ENCODE measurements around the gene WDR41.

DNA sequence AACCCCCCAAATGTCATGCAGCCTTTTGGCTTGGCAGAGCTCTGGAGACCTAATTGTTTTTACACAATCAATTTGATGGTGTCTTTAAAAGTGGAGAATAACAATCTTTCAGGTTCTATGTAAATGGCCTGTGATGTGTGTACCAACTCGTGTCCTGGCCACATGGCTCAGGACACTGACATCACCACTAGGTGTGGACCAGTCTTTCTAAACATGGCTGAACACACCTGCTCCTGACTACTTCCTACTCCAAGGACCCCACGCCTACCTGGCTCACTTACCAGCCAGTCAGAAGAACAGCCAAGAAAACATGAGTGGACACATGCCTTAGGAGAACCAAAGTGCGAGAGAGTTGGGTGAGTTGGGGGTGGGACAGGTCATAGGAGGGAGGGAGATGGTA is 71.2 kb downstream of the WDR41 start:
- TF ChIP-seq, protein P1, sequence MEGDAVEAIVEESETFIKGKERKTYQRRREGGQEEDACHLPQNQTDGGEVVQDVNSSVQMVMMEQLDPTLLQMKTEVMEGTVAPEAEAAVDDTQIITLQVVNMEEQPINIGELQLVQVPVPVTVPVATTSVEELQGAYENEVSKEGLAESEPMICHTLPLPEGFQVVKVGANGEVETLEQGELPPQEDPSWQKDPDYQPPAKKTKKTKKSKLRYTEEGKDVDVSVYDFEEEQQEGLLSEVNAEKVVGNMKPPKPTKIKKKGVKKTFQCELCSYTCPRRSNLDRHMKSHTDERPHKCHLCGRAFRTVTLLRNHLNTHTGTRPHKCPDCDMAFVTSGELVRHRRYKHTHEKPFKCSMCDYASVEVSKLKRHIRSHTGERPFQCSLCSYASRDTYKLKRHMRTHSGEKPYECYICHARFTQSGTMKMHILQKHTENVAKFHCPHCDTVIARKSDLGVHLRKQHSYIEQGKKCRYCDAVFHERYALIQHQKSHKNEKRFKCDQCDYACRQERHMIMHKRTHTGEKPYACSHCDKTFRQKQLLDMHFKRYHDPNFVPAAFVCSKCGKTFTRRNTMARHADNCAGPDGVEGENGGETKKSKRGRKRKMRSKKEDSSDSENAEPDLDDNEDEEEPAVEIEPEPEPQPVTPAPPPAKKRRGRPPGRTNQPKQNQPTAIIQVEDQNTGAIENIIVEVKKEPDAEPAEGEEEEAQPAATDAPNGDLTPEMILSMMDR (IDR thresholded peaks at IDR 0.05 in 2 of 3, conservative IDR thresholded peaks at IDR 0.05 in 1 of 3; ENCODE audit: borderline replicate concordance in 1 of 3, insufficient read depth in 1 of 3, low read depth in 2 of 3, low read length in 2 of 3), result no peak
- TF ChIP-seq, protein P2, sequence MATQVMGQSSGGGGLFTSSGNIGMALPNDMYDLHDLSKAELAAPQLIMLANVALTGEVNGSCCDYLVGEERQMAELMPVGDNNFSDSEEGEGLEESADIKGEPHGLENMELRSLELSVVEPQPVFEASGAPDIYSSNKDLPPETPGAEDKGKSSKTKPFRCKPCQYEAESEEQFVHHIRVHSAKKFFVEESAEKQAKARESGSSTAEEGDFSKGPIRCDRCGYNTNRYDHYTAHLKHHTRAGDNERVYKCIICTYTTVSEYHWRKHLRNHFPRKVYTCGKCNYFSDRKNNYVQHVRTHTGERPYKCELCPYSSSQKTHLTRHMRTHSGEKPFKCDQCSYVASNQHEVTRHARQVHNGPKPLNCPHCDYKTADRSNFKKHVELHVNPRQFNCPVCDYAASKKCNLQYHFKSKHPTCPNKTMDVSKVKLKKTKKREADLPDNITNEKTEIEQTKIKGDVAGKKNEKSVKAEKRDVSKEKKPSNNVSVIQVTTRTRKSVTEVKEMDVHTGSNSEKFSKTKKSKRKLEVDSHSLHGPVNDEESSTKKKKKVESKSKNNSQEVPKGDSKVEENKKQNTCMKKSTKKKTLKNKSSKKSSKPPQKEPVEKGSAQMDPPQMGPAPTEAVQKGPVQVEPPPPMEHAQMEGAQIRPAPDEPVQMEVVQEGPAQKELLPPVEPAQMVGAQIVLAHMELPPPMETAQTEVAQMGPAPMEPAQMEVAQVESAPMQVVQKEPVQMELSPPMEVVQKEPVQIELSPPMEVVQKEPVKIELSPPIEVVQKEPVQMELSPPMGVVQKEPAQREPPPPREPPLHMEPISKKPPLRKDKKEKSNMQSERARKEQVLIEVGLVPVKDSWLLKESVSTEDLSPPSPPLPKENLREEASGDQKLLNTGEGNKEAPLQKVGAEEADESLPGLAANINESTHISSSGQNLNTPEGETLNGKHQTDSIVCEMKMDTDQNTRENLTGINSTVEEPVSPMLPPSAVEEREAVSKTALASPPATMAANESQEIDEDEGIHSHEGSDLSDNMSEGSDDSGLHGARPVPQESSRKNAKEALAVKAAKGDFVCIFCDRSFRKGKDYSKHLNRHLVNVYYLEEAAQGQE (IDR thresholded peaks at IDR 0.05; ENCODE audit: low read depth), result no peak
- TF ChIP-seq EZH2 (IDR thresholded peaks at IDR 0.05), result no peak
- no peak for TF ChIP-seq RAD21 (IDR thresholded peaks at IDR 0.05; ENCODE audit: low read depth)
- TF ChIP-seq JUND (IDR thresholded peaks at IDR 0.05), result no peak
- no peak for TF ChIP-seq SP1 (IDR thresholded peaks at IDR 0.05; ENCODE audit: low read depth)
- TF ChIP-seq, protein P3, sequence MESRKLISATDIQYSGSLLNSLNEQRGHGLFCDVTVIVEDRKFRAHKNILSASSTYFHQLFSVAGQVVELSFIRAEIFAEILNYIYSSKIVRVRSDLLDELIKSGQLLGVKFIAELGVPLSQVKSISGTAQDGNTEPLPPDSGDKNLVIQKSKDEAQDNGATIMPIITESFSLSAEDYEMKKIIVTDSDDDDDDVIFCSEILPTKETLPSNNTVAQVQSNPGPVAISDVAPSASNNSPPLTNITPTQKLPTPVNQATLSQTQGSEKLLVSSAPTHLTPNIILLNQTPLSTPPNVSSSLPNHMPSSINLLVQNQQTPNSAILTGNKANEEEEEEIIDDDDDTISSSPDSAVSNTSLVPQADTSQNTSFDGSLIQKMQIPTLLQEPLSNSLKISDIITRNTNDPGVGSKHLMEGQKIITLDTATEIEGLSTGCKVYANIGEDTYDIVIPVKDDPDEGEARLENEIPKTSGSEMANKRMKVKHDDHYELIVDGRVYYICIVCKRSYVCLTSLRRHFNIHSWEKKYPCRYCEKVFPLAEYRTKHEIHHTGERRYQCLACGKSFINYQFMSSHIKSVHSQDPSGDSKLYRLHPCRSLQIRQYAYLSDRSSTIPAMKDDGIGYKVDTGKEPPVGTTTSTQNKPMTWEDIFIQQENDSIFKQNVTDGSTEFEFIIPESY (IDR thresholded peaks at IDR 0.05; ENCODE audit: extremely low read depth, insufficient replicate concordance, low read length), result no peak
- TF ChIP-seq EZH2phosphoT487 (IDR thresholded peaks at IDR 0.05; ENCODE audit: borderline replicate concordance), result no peak

Measured in HCT116 (cell line).